Measurements from ENCODE around the gene PAQR8.

DNA sequence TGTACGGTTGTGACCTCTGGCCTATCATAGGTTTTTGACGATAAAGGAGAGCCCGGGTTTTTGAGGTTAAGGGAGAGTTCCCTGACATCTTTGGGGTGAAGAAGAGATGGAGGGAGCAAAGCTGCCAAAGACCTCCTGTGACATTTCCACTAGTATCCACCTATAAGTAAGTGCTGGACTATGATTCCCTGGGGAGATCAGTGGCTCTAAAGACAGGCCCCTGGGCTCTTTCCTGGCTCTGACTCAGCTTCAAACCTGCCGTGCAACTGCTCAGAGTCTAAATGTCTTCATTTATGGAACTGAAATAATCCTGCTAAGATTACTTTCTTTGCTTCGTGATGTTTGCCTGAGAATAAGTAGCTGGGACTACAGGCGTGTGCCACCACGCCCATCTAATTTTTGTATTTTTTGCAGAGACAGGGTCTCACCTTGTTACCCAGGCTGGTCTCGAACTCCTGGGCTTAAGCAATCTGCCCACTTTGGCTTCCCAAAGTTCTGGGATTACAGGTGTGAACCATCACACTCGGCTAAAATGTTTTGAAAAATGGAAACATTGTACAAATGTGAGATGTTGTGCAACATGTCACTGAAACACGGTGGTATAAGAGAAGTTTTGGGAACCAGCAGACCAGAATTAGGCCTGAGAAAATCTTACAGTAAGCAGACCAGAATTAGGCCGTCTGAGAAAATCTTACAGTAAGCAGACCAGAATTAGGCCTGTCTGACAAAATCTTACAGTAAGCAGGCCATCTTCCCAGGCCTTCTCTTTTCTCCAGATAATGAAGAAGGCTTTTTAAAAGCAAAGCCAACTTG lies 1.1 kb upstream of the PAQR8 start:
- TF ChIP-seq, protein P1, sequence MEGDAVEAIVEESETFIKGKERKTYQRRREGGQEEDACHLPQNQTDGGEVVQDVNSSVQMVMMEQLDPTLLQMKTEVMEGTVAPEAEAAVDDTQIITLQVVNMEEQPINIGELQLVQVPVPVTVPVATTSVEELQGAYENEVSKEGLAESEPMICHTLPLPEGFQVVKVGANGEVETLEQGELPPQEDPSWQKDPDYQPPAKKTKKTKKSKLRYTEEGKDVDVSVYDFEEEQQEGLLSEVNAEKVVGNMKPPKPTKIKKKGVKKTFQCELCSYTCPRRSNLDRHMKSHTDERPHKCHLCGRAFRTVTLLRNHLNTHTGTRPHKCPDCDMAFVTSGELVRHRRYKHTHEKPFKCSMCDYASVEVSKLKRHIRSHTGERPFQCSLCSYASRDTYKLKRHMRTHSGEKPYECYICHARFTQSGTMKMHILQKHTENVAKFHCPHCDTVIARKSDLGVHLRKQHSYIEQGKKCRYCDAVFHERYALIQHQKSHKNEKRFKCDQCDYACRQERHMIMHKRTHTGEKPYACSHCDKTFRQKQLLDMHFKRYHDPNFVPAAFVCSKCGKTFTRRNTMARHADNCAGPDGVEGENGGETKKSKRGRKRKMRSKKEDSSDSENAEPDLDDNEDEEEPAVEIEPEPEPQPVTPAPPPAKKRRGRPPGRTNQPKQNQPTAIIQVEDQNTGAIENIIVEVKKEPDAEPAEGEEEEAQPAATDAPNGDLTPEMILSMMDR (IDR thresholded peaks at IDR 0.05) = no peak
- no peak for TF ChIP-seq EP300 (IDR thresholded peaks at IDR 0.05)
